K562 (cell line): ENCODE measurements around the gene ZCCHC9. TPM values are rescaled to one million over a fixed set of nuclear protein-coding genes. Genes with fewer than 3 reads are reported as not detected.

Experiments
- BACH1 ChIP-seq: fragments of 200-800 bp; sonication (Bioruptor generic); IDR thresholded peaks from 2 replicates; pipeline ENCODE4 v1.6.1; 2016; ENCODE audit warnings: missing genetic modification characterization, missing compliant biosample characterization
- CREB1 ChIP-seq, 2 experiments: sonication (generic) in 1 of 2; formaldehyde crosslinking in 1 of 2; IDR thresholded peaks; 2 replicates each; pipeline versions ENCODE4 v1.6.1 to v1.8.0; 2012 to 2022; ENCODE audit warnings: inconsistent platforms in 1 of 2, mild to moderate bottlenecking in 1 of 2, missing genetic modification reagents in 1 of 2, moderate library complexity in 1 of 2
- HIVEP1 ChIP-seq: fragments of 250-450 bp; sonication (Bioruptor Pico); IDR thresholded peaks from 2 replicates; pipeline ENCODE4 v1.4.0; 2020; ENCODE audit warnings: mild to moderate bottlenecking
- MAFK ChIP-seq: IDR thresholded peaks from 2 replicates; pipeline ENCODE4 v1.6.1; 2011; ENCODE audit warnings: low read length, improper control_type of control experiment
- NFE2 ChIP-seq: IDR thresholded peaks from 2 replicates; pipeline ENCODE4 v1.6.1; 2014; ENCODE audit warnings: antibody characterized with exemption, low read depth
- NFXL1 ChIP-seq: fragments of 450-650 bp; formaldehyde crosslinking; IDR thresholded peaks from 2 replicates; pipeline ENCODE4 v1.4.0; 2021; ENCODE audit warnings: mild to moderate bottlenecking
- NFYB ChIP-seq: IDR thresholded peaks from 2 replicates; pipeline ENCODE4 v1.6.1; 2011; ENCODE audit warnings: mild to moderate bottlenecking, moderate library complexity; ENCODE audit not compliant: insufficient read length; ENCODE audit errors: extremely low read depth
- NRF1 ChIP-seq, 2 experiments: fragments of 450-650 bp; IDR thresholded peaks in 1 of 2; conservative IDR thresholded peaks in 1 of 2; 2 replicates each; pipeline ENCODE4 v1.6.1; 2014; ENCODE audit warnings: mild to moderate bottlenecking in 2 of 2
- OTX1 ChIP-seq: fragments of 450-650 bp; formaldehyde crosslinking; IDR thresholded peaks from 2 replicates; pipeline ENCODE4 v1.4.0; 2022; ENCODE audit warnings: mild to moderate bottlenecking
- PYGO2 ChIP-seq: fragments of 450-650 bp; IDR thresholded peaks from 2 replicates; pipeline ENCODE4 v1.6.1; 2016; ENCODE audit warnings: mild to moderate bottlenecking, missing genetic modification characterization, moderate library complexity, missing compliant biosample characterization
- RAD21 ChIP-seq, 2 experiments: fragments of 250-450 bp in 1 of 2; fragments of 450-650 bp in 1 of 2; sonication (Bioruptor Pico) in 1 of 2; formaldehyde crosslinking in 1 of 2; IDR thresholded peaks in 1 of 2; conservative IDR thresholded peaks in 1 of 2; 2 replicates each; pipeline versions ENCODE4 v1.4.0 to v1.8.0; 2020 to 2022; ENCODE audit warnings: mild to moderate bottlenecking in 2 of 2, moderate library complexity in 1 of 2
- RBM22 ChIP-seq: fragments of 200-400 bp; formaldehyde crosslinking; IDR thresholded peaks from 2 replicates; pipeline ENCODE4 v1.6.1; 2018; ENCODE audit warnings: low read length, low read depth; ENCODE audit not compliant: poor library complexity, severe bottlenecking
- ZC3H11A ChIP-seq: IDR thresholded peaks from 2 replicates; pipeline ENCODE4 v1.6.1; 2012; ENCODE audit warnings: low read depth, low read length, improper control_type of control experiment
- ZNF311 ChIP-seq: fragments of 250-450 bp; sonication (Bioruptor Pico); IDR thresholded peaks from 2 replicates; pipeline ENCODE4 v1.4.0; 2020; ENCODE audit warnings: mild to moderate bottlenecking, moderate library complexity
- polyA plus RNA-seq, 8 experiments: library from polyadenylated mRNA; depleted of rRNA in 4 of 8; stranded (reverse) in 5 of 8; unstranded in 3 of 8; fragments of >200 nt; fragmentation: Nextera tagmentation in 2 of 8; fragmentation: Illumina TruSeq in 1 of 8; extraction: Ambion mirVana in 2 of 8; extraction: Trizol in 1 of 8; gene quantifications; 2 replicates each; pipeline versions ENCODE4 v1.2.1 to v1.2.3, GENCODE V29; 2011 to 2014; ENCODE audit warnings: inconsistent platforms in 1 of 8, missing spikeins in 1 of 8
- total RNA-seq, 7 experiments: library from RNA; depleted of rRNA in 6 of 7; stranded (reverse); fragments of >200 nt in 6 of 7; fragmentation: Illumina TruSeq in 2 of 7; extraction: Trizol in 2 of 7; gene quantifications; 2 replicates each; pipeline versions ENCODE4 v1.2.1 to v1.2.3, GENCODE V29; 2011 to 2021; ENCODE audit warnings: low replicate concordance in 1 of 7
- TF ChIP-seq, protein P1 (sequence below): fragments of 250-450 bp; sonication (Bioruptor Pico); IDR thresholded peaks from 2 replicates; pipeline ENCODE4 v1.4.0; 2020; ENCODE audit warnings: mild to moderate bottlenecking, moderate library complexity
- TF ChIP-seq, protein P2 (sequence below): fragments of 450-650 bp; IDR thresholded peaks from 2 replicates; pipeline ENCODE4 v1.6.1; 2016; ENCODE audit warnings: missing biosample characterization, missing genetic modification characterization
- TF ChIP-seq, protein P3 (sequence below): sonication (generic); formaldehyde crosslinking; IDR thresholded peaks from 2 replicates; pipeline ENCODE4 v1.9.0; 2022; ENCODE audit warnings: mild to moderate bottlenecking, missing genetic modification reagents
- TF ChIP-seq, protein P4 (sequence below): IDR thresholded peaks from 2 replicates; pipeline ENCODE4 v1.6.1; 2016; ENCODE audit warnings: missing genetic modification characterization, missing compliant biosample characterization
- TF ChIP-seq, protein P5 (sequence below): sonication (generic); formaldehyde crosslinking; IDR thresholded peaks from 2 replicates; pipeline ENCODE4 v1.8.0; 2022; ENCODE audit warnings: mild to moderate bottlenecking, low read depth, missing genetic modification reagents

Gene ZCCHC9
- total and polyA plus RNA-seq, 9 of the 15 experiments (the other 6 are each of a cell fraction or from before 2014, with no cell fraction given): 40.3 to 95.3 (median 59.9) TPM

DNA sequence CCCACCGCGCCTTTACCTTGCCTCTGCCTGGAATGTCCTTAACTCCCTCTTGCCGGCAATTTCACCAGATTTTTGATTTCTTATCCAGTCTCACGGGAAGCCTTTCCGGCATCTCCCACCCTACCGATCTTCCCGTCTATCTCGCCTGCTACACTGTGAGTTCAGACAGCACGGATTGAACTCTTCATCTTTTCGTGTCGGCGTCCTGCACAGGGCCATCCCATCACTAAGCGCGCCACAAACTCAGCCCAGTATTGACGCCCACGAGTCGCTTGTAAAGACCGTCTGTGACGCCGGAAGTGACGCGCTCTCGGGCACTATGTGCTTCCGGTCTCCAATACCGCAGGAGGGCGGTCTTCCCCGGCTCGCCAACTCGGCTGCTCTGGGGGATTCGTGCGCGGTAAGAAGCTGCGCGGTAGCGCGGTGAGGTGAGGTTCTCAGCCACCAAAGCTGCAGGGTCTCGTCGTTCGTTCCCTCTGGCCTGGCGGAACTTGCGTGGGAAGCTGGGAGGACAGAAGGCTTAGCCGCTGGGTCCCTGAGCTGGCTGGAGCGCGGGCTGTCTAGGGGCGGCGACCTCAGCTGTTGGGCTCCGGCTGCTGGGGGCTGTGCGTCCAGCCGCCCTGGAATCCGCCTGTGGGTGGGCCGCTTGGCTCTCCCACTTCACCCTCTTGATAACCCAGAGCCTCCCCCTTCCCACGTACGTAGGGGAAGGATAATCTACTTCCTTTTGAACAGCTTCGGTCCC is at the start of gene ZCCHC9 (continued):
- TF ChIP-seq, protein P1, sequence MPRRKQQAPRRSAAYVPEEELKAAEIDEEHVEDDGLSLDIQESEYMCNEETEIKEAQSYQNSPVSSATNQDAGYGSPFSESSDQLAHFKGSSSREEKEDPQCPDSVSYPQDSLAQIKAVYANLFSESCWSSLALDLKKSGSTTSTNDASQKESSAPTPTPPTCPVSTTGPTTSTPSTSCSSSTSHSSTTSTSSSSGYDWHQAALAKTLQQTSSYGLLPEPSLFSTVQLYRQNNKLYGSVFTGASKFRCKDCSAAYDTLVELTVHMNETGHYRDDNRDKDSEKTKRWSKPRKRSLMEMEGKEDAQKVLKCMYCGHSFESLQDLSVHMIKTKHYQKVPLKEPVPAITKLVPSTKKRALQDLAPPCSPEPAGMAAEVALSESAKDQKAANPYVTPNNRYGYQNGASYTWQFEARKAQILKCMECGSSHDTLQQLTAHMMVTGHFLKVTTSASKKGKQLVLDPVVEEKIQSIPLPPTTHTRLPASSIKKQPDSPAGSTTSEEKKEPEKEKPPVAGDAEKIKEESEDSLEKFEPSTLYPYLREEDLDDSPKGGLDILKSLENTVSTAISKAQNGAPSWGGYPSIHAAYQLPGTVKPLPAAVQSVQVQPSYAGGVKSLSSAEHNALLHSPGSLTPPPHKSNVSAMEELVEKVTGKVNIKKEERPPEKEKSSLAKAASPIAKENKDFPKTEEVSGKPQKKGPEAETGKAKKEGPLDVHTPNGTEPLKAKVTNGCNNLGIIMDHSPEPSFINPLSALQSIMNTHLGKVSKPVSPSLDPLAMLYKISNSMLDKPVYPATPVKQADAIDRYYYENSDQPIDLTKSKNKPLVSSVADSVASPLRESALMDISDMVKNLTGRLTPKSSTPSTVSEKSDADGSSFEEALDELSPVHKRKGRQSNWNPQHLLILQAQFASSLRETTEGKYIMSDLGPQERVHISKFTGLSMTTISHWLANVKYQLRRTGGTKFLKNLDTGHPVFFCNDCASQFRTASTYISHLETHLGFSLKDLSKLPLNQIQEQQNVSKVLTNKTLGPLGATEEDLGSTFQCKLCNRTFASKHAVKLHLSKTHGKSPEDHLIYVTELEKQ (CRISPR knock-in tag): no peak
- TF ChIP-seq, protein P2, sequence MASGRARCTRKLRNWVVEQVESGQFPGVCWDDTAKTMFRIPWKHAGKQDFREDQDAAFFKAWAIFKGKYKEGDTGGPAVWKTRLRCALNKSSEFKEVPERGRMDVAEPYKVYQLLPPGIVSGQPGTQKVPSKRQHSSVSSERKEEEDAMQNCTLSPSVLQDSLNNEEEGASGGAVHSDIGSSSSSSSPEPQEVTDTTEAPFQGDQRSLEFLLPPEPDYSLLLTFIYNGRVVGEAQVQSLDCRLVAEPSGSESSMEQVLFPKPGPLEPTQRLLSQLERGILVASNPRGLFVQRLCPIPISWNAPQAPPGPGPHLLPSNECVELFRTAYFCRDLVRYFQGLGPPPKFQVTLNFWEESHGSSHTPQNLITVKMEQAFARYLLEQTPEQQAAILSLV (tag): no peak
- TF ChIP-seq RBM22 (no peak), NFYB (no peak), RAD21 (CRISPR knock-in tag; conservative IDR thresholded peaks at IDR 0.05 in 1 of 2, IDR thresholded peaks at IDR 0.05 in 1 of 2) (no peak), PYGO2 (tag) (no peak), NFXL1 (no peak), HIVEP1 (CRISPR knock-in tag) (no peak), NFE2 (no peak), NRF1 (conservative IDR thresholded peaks at IDR 0.05 in 1 of 2, IDR thresholded peaks at IDR 0.05 in 1 of 2) (peak; percentile 85 to 88), CREB1 (IDR thresholded peaks at IDR 0.05) (peak; percentile 99), CREB1 (CRISPR knock-in tag; IDR thresholded peaks at IDR 0.05) (peak; percentile 98), MAFK (no peak), ZNF311 (CRISPR knock-in tag) (no peak), OTX1 (CRISPR knock-in tag) (no peak), ZC3H11A (no peak), BACH1 (no peak)
- TF ChIP-seq, protein P3, sequence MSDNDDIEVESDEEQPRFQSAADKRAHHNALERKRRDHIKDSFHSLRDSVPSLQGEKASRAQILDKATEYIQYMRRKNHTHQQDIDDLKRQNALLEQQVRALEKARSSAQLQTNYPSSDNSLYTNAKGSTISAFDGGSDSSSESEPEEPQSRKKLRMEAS (CRISPR knock-in tag): peak; percentile 78
- TF ChIP-seq, protein P4, sequence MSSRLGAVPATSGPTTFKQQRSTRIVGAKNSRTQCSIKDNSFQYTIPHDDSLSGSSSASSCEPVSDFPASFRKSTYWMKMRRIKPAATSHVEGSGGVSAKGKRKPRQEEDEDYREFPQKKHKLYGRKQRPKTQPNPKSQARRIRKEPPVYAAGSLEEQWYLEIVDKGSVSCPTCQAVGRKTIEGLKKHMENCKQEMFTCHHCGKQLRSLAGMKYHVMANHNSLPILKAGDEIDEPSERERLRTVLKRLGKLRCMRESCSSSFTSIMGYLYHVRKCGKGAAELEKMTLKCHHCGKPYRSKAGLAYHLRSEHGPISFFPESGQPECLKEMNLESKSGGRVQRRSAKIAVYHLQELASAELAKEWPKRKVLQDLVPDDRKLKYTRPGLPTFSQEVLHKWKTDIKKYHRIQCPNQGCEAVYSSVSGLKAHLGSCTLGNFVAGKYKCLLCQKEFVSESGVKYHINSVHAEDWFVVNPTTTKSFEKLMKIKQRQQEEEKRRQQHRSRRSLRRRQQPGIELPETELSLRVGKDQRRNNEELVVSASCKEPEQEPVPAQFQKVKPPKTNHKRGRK (tag): no peak
- TF ChIP-seq, protein P5, sequence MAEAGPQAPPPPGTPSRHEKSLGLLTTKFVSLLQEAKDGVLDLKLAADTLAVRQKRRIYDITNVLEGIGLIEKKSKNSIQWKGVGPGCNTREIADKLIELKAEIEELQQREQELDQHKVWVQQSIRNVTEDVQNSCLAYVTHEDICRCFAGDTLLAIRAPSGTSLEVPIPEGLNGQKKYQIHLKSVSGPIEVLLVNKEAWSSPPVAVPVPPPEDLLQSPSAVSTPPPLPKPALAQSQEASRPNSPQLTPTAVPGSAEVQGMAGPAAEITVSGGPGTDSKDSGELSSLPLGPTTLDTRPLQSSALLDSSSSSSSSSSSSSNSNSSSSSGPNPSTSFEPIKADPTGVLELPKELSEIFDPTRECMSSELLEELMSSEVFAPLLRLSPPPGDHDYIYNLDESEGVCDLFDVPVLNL: peak; percentile 63; the same call in 1 of the 2 replicates
